ENCODE results near the gene NECTIN1. TPM values are rescaled to one million over a fixed set of nuclear protein-coding genes. Genes with fewer than 3 reads are reported as not detected.
A peak's percentile ranks its signal among the peaks of the same experiment; 100 is the strongest.

Gene NECTIN1
- total RNA-seq, 1 experiment from 2014 or later = 14.8 TPM

DNA sequence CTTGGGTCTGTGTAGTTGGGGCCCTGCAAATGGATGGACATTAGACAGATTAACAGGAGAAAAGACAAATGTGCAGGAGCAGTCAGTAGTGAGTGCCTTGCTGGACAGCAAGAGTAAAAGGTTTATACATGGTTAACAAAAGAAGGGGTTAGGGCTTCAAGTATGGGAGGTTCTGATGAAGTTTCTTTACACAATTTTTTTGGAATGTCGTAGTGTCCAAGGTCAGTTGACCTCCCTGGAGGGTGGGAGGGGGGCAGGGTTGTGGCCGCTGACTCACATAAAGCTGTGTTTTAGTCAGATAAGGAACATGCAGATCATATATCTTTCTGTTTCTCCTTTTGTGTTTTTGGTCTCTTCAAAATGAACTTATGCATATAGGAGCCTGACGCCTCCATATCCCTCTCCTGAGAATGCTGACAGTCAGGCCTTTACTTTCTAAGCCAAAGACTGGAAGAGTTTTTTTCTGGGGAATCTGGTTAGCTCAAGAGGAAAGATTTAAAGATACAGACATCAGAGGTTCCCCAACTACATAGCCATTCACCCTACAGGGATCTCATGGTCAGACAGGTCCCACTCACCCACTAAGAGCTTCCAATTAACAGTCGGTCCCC is 134.3 kb downstream of the NECTIN1 start:
- peak; percentile 77 for DNase-seq (ENCODE audit: low read depth)

DNA sequence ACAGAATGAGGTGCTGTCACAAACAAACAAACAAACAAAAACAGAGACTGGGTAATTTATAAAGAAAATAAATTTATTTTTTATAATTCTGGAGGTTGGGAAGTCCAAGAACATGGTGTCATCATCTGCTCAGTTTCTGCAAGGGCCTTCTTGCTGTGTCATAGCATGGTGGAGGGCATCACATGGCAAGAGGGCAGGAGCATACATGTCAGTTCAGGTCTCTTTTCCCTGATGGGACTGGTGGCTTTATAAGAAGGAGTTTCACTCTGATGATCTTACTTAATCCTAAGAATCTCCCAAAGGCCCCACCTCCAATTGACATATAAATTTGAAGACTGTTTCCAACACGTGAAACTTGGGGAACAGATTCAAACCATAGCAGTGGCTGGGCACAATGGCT is 135.7 kb downstream of the NECTIN1 start:
- no peak for DNase-seq (ENCODE audit: low read depth)

DNA sequence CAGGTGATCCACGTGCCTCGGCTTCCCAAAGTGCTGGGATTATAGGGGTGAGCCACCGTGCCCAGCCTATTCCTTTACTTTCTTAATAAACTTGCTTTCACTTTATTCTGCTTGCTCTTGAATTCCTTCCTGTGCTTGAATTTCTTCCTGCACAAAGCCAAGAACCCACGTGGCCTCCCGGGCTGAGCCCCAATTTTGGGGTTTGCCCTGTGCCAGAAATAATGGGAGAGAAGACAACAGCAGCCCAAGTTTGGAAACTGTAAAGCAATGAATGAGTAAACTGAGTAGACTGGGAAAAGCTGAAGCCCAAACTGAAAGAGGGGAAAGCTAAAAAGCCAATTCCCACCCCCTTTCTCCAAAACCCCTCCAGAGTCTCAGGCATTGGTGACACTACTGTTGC is 136.4 kb downstream of the NECTIN1 start:
- no peak for DNase-seq (ENCODE audit: low read depth)

DNA sequence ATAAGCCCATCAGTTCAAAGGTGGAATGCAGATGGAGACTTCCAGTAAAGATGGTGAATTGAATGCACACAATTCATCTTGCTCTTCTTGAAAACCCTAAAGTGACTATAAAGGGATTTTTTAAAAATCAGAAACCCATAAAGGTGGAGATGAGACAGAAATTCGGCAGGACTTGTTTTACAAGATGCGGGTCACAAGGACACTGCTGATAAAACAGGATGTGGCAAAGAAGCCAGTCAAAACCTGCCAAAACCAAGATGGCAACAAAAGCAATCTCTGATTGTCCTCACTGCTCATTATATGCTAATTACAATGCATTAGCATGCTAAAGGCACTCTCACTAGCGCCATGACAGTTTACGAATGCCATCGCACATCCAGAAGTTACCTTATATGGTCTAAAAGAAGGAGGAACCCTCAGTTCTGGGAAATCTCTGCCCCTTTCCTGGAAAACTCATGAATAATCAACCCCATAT is 137.1 kb downstream of the NECTIN1 start:
- no peak for DNase-seq (ENCODE audit: low read depth)

DNA sequence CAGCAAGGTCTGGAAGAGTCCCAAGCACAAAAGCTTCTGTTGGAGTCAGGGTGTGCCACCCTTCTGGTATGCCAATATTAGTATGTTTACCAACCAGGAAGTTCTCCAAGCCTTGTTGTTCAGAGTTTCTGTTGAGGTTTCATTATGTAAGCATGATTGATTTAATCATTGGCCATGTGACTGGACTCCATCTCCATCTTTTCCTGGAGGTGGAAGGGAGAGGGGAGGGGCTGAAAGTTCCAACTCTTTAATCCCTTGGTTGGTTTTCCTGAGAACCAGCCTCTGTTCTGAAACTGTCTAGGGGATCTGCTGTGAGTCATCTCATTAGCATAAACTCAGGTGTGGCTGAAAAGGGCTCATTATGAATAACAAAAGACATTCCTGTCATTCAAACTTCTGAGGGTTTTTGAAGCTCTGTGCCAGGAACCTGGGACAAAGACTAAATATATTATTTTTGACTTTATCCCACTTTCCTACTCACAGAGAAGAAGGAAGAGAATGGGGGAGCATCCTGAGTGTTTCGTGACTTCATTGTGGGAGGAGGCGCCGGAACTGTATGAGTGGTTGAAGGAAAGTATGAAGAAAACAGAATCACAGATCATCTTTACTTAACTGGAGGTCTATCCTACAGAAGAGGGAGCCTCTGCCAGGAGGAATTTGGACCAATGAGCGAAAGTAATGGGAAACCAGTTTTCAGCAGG is 138.2 kb downstream of the NECTIN1 start:
- peak; percentile 69 for DNase-seq (ENCODE audit: low read depth)

DNA sequence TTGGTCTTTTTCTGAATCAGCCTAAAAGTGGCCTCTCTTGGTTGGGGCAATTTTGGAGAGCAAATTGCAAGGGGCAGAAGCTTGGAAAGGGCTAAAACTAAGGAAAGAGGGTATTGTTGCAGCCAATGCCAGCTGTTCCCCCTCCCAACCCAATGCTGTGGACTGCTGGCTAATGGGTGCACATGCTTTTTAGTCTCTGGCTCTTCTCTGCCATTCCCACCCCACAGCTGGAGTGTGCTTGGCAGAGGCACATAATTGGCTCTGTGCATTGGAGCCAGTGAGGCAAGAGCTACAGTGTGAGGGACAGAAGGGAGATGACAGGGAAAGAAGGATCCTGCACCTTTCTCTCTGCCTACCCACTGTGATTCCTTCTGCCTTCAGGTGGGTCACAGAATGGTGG is 140.0 kb downstream of the NECTIN1 start:
- DNase-seq (ENCODE audit: low read depth) = no peak

Small RNAs within 50 kb of the gene (small RNA-seq; reads per million reads assigned to genes)
- gene RNU6-1123P = not detected
